ENCODE results near the gene PHF21A. TPM values are rescaled to one million over a fixed set of nuclear protein-coding genes. Genes with fewer than 3 reads are reported as not detected.

PHF21A gene
- total RNA-seq, 1 donor from 2014 or later: 35.9 TPM

DNA sequence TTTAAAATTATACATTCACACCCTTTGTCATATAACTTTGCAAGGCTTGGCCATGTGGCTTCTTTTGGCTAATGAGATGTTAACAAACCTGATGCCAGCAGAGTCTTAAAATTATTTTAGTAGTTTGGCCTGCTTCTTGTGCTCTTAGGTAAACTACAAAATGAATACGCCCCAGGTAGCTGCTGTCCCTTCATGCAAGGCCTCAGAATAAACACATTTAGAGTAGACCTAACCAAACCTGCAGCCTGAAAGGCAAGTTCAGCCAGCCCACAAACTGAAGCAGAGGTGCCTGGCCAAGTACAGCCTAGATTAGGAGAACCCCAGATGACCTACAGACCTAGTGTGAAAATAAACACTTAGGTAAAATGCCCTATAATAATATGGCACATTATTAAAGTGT lies 50.2 kb downstream of the PHF21A start:
- TF ChIP-seq CTCF (IDR thresholded peaks at IDR 0.05): no peak
- DNase-seq (ENCODE audit: low spot score): no peak
- no peaks in the 10 kb centered on the region for H3K9me3 Mint-ChIP-seq (ENCODE audit: low read depth)
- H3K4me3 Mint-ChIP-seq (ENCODE audit: unreplicated experiment): no peak overlapping the region
- H3K27me3 Mint-ChIP-seq (ENCODE audit: low read depth): no peaks in the 10 kb centered on the region
- H3K27ac Mint-ChIP-seq (ENCODE audit: unreplicated experiment): no peak overlapping the region
- peaks cover 2% of the 10 kb centered on the region for H3K36me3 Mint-ChIP-seq (ENCODE audit: low read depth)
- H3K4me1 Mint-ChIP-seq (ENCODE audit: low read depth): peaks cover 15% of the 10 kb centered on the region

- no peak for TF ChIP-seq CTCF (IDR thresholded peaks at IDR 0.05)
- no peak overlapping the region for H3K27ac Mint-ChIP-seq (ENCODE audit: unreplicated experiment)
- H3K27me3 Mint-ChIP-seq (ENCODE audit: low read depth): no peaks in the 10 kb centered on the region
- no peak overlapping the region for H3K4me3 Mint-ChIP-seq (ENCODE audit: unreplicated experiment)
- no peak for DNase-seq (ENCODE audit: low spot score)
- H3K36me3 Mint-ChIP-seq (ENCODE audit: low read depth): peaks cover 8% of the 10 kb centered on the region
- H3K9me3 Mint-ChIP-seq (ENCODE audit: low read depth): no peaks in the 10 kb centered on the region
- peaks cover 3% of the 10 kb centered on the region for H3K4me1 Mint-ChIP-seq (ENCODE audit: low read depth)
These were observed 51.7 kb downstream of the PHF21A start for GRCh38 chr11:46069595-46069994.

GRCh38 chr11:46066335-46066734 lies 54.9 kb downstream of the PHF21A start:
- no peak for TF ChIP-seq CTCF (IDR thresholded peaks at IDR 0.05)
- Mint-ChIP-seq H3K27me3 (ENCODE audit: low read depth) (no peaks in the 10 kb centered on the region), H3K9me3 (ENCODE audit: low read depth) (no peaks in the 10 kb centered on the region), H3K27ac (ENCODE audit: unreplicated experiment) (no peak overlapping the region), H3K4me1 (ENCODE audit: low read depth) (peaks cover 12% of the 10 kb centered on the region), H3K4me3 (ENCODE audit: unreplicated experiment) (no peak overlapping the region), H3K36me3 (ENCODE audit: low read depth) (peaks cover 9% of the 10 kb centered on the region)
- DNase-seq (ENCODE audit: low spot score): no peak

GRCh38 chr11:46065681-46066080 lies 55.6 kb downstream of the PHF21A start:
- H3K36me3 Mint-ChIP-seq (ENCODE audit: low read depth): peaks cover 12% of the 10 kb centered on the region
- TF ChIP-seq CTCF (IDR thresholded peaks at IDR 0.05): no peak
- H3K4me1 Mint-ChIP-seq (ENCODE audit: low read depth): peaks cover 12% of the 10 kb centered on the region
- no peak for DNase-seq (ENCODE audit: low spot score)
- no peak overlapping the region for H3K27ac Mint-ChIP-seq (ENCODE audit: unreplicated experiment)
- no peaks in the 10 kb centered on the region for H3K9me3 Mint-ChIP-seq (ENCODE audit: low read depth)
- H3K27me3 Mint-ChIP-seq (ENCODE audit: low read depth): no peaks in the 10 kb centered on the region
- no peak overlapping the region for H3K4me3 Mint-ChIP-seq (ENCODE audit: unreplicated experiment)

DNA sequence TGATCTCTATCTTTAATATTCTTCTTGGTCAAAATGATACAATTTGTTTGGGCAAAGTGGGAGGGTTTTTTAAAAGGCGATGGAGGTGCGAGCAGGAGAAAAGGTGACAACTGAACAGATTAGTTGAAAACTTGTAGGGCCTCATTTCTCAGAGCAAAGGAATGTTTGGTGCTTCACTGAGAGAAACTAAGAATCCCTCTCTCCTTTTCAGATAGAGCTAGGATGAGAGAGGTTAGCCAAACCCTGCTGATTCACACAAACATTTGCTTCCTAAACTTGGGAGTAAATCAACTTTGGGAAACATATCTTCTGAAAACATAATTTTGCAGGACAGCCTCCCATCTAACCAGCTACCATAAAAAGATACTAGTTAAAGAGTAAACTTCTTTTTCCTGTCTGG lies 57.0 kb downstream of the PHF21A start:
- no peak overlapping the region for H3K4me3 Mint-ChIP-seq (ENCODE audit: unreplicated experiment)
- no peaks in the 10 kb centered on the region for H3K9me3 Mint-ChIP-seq (ENCODE audit: low read depth)
- H3K27me3 Mint-ChIP-seq (ENCODE audit: low read depth): no peaks in the 10 kb centered on the region
- H3K36me3 Mint-ChIP-seq (ENCODE audit: low read depth): peaks cover 13% of the 10 kb centered on the region
- no peak for DNase-seq (ENCODE audit: low spot score)
- H3K4me1 Mint-ChIP-seq (ENCODE audit: low read depth): peaks cover 12% of the 10 kb centered on the region
- no peak for TF ChIP-seq CTCF (IDR thresholded peaks at IDR 0.05)
- peak overlapping the region; percentile 6 for H3K27ac Mint-ChIP-seq (ENCODE audit: unreplicated experiment)

All from chondrocyte (in vitro differentiated cells).